CD14-positive monocyte (primary cell): Measurements from ENCODE around the gene PGBD1. TPM values are rescaled to one million over a fixed set of nuclear protein-coding genes. Genes with fewer than 3 reads are reported as not detected.

Experiments used
- DNase-seq, 3 donors: peaks; one replicate each; pipeline ENCODE4 v3.0.0-alpha.2; 2011 to 2022
- H2AFZ ChIP-seq: 2 replicates; pipeline ENCODE4 v1.6.0; 2012; ENCODE audit warnings: mild to moderate bottlenecking, low read depth, low read length, inconsistent platforms; ENCODE audit not compliant: insufficient read depth, poor library complexity, severe bottlenecking
- H3K27ac ChIP-seq, 2 donors: 1 replicate in 1 of 2; 2 replicates in 1 of 2; pipeline ENCODE4 v1.5.1; 2012 to 2013; ENCODE audit warnings: low read length in 2 of 2, control low read depth in 1 of 2, inconsistent platforms in 1 of 2, low read depth in 1 of 2, mild to moderate bottlenecking in 1 of 2
- H3K27me3 ChIP-seq, 2 donors: one replicate each; pipeline versions ENCODE4 v1.6.0 to v1.6.1; 2011 to 2013; ENCODE audit warnings: low read length in 2 of 2; ENCODE audit not compliant: control insufficient read depth in 2 of 2, insufficient read depth in 2 of 2
- H3K36me3 ChIP-seq, 2 donors: replicated peaks in 1 of 2; 1 replicate in 1 of 2; 2 replicates in 1 of 2; pipeline versions ENCODE4 v1.5.1 to v1.6.1; 2012 to 2013; ENCODE audit warnings: low read length in 2 of 2, control low read depth in 1 of 2, inconsistent platforms in 1 of 2, mild to moderate bottlenecking in 1 of 2; ENCODE audit not compliant: insufficient read depth in 2 of 2, control insufficient read depth in 1 of 2
- H3K4me1 ChIP-seq, 2 donors: 1 replicate in 1 of 2; 2 replicates in 1 of 2; pipeline versions ENCODE4 v1.5.1 to v1.6.1; 2012 to 2013; ENCODE audit warnings: low read length in 2 of 2, control low read depth in 1 of 2, inconsistent platforms in 1 of 2, mild to moderate bottlenecking in 1 of 2, moderate library complexity in 1 of 2; ENCODE audit not compliant: insufficient read depth in 2 of 2, control insufficient read depth in 1 of 2
- H3K4me2 ChIP-seq: replicated peaks from 2 replicates; pipeline ENCODE3; 2012; ENCODE audit warnings: low read length, moderate library complexity, mild to moderate bottlenecking; ENCODE audit not compliant: poor library complexity, severe bottlenecking; ENCODE audit errors: extremely low read depth
- H3K4me3 ChIP-seq, 3 experiments: fragments of 200-600 bp in 1 of 3; sonication (generic) in 1 of 3; replicated peaks in 1 of 3; 1 replicate in 2 of 3; 2 replicates in 1 of 3; pipeline ENCODE4 v1.5.1; 2011 to 2013; ENCODE audit warnings: low read length in 3 of 3, mild to moderate bottlenecking in 3 of 3, control low read depth in 2 of 3, low read depth in 2 of 3, inconsistent platforms in 1 of 3, moderate library complexity in 1 of 3
- H3K79me2 ChIP-seq: 2 replicates; pipeline ENCODE4 v1.6.0; 2012; ENCODE audit warnings: mild to moderate bottlenecking, control low read depth, inconsistent platforms, low read length, moderate library complexity; ENCODE audit not compliant: insufficient read depth
- H3K9ac ChIP-seq: 2 replicates; pipeline ENCODE4 v1.6.0; 2017; ENCODE audit warnings: low read length, mild to moderate bottlenecking; ENCODE audit not compliant: insufficient read depth, poor library complexity, severe bottlenecking
- H3K9me3 ChIP-seq, 2 donors: replicated peaks in 1 of 2; 1 replicate in 1 of 2; 2 replicates in 1 of 2; pipeline versions ENCODE4 v1.5.1 to v1.6.1; 2012 to 2013; ENCODE audit warnings: low read length in 2 of 2, control low read depth in 1 of 2; ENCODE audit not compliant: control insufficient read depth in 1 of 2, insufficient read depth in 1 of 2
- H4K20me1 ChIP-seq: 2 replicates; pipeline ENCODE4 v1.6.0; 2012; ENCODE audit warnings: mild to moderate bottlenecking, low read length, control low read depth, moderate library complexity; ENCODE audit not compliant: insufficient read depth
- H3K27ac Mint-ChIP-seq, 7 donors: one replicate each; pipeline ENCODE4 v1.8.0; 2020; ENCODE audit warnings: mild to moderate bottlenecking in 7 of 7, mixed read lengths in 7 of 7, moderate library complexity in 6 of 7, inconsistent platforms in 2 of 7
- H3K27me3 Mint-ChIP-seq, 3 donors: one replicate each; pipeline ENCODE4 v1.8.0; 2021 to 2022; ENCODE audit warnings: low read depth in 3 of 3, mild to moderate bottlenecking in 3 of 3, mixed read lengths in 3 of 3, moderate library complexity in 3 of 3, inconsistent platforms in 1 of 3
- H3K36me3 Mint-ChIP-seq, 2 donors: one replicate each; pipeline ENCODE4 v1.8.0; 2020; ENCODE audit warnings: mixed read lengths in 2 of 2, inconsistent platforms in 1 of 2, mild to moderate bottlenecking in 1 of 2
- H3K4me1 Mint-ChIP-seq: one replicate; pipeline ENCODE4 v1.8.0; 2020; ENCODE audit warnings: mild to moderate bottlenecking, mixed read lengths
- H3K4me3 Mint-ChIP-seq, 2 donors: one replicate each; pipeline ENCODE4 v1.8.0; 2020; ENCODE audit warnings: mild to moderate bottlenecking in 2 of 2, mixed read lengths in 2 of 2, moderate library complexity in 1 of 2
- H3K9me3 Mint-ChIP-seq, 7 donors: one replicate each; pipeline ENCODE4 v1.8.0; 2020 to 2022; ENCODE audit warnings: mixed read lengths in 7 of 7, mild to moderate bottlenecking in 6 of 7, moderate library complexity in 6 of 7, inconsistent platforms in 2 of 7
- CTCF ChIP-seq: fragments of 200-600 bp; IDR thresholded peaks from one replicate; pipeline ENCODE4 v1.8.0; 2022; ENCODE audit warnings: antibody characterized with exemption, mild to moderate bottlenecking
- WGBS: methylation state at CpG from one replicate; pipeline ENCODE4 v1.1.5; 2013; ENCODE audit warnings: missing lambda C conversion rate; ENCODE audit not compliant: insufficient coverage; 5-methylcytosine and 5-hydroxymethylcytosine counted together
- intact Hi-C, 2 donors: fragments of 100-400 bp; cut with micrococcal nuclease; formaldehyde crosslinking; loops; one replicate each; pipeline versions ENCODE4 v1.15.0 to v1.15.1; 2023
- polyA plus RNA-seq, 3 donors: library from polyadenylated mRNA; depleted of rRNA in 1 of 3; unstranded in 2 of 3; stranded (reverse) in 1 of 3; fragments of 300-500 nt in 2 of 3; fragments of >200 nt in 1 of 3; fragmentation: Illumina TruSeq in 2 of 3; gene quantifications; 1 replicate in 2 of 3; 2 replicates in 1 of 3; pipeline ENCODE4 v1.2.3, GENCODE V29; 2012 to 2021

Gene PGBD1
- polyA plus RNA-seq, 3 donors, result 0.15 to 0.36 (median 0.17) TPM

- no peak for TF ChIP-seq CTCF
- no peak for DNase-seq
- Histone ChIP-seq H3K36me3 (no peaks in the 10 kb centered on the region), H3K27ac (no peak overlapping the region), H3K4me2 (no peak overlapping the region), H3K9me3 (peaks cover 4% of the 10 kb centered on the region in 2 donors), H3K27me3 (no peaks in the 10 kb centered on the region), H3K4me3 (no peak overlapping the region), H2AFZ (no peak overlapping the region), H3K79me2 (peaks cover 23% of the 10 kb centered on the region), H4K20me1 (no peaks in the 10 kb centered on the region), H3K4me1 (peaks cover 7 to 9% of the 10 kb centered on the region in 2 donors), H3K9ac (no peak overlapping the region)
- Mint-ChIP-seq H3K27me3 (peaks cover 0 to 5% (median 3%) of the 10 kb centered on the region in 3 donors), H3K9me3 (peaks cover 0 to 11% (median 5%) of the 10 kb centered on the region in 7 donors), H3K4me3 (no peak overlapping the region), H3K27ac (no peak overlapping the region), H3K4me1 (no peaks in the 10 kb centered on the region), H3K36me3 (no peaks in the 10 kb centered on the region)
- intact Hi-C loops, result loop anchor here in 1 of 2 donors (10.0 kb wide), 1 partner anchor 70 kb away; the partner anchor contains the start of gene ZSCAN31
- WGBS, result no CpG with 5 or more reads among the region's 4 CpGs
These were observed 16.5 kb upstream of the PGBD1 start for GRCh38 chr6:28264834-28265401.

- Mint-ChIP-seq H3K4me1 (no peaks in the 10 kb centered on the region), H3K27me3 (peaks cover 0 to 1% (median under 1%) of the 10 kb centered on the region in 3 donors), H3K36me3 (peaks cover 0 to under 1% of the 10 kb centered on the region in 2 donors), H3K27ac (no peak overlapping the region), H3K9me3 (no peaks in the 10 kb centered on the region), H3K4me3 (no peak overlapping the region)
- TF ChIP-seq CTCF, result no peak
- Histone ChIP-seq H3K79me2 (peaks cover 23% of the 10 kb centered on the region), H4K20me1 (no peaks in the 10 kb centered on the region), H3K4me1 (peaks cover 7 to 9% of the 10 kb centered on the region in 2 donors), H3K36me3 (peaks cover 0 to under 1% of the 10 kb centered on the region in 2 donors), H3K9ac (peak overlapping the region; percentile 68), H3K9me3 (no peaks in the 10 kb centered on the region), H3K4me3 (peak overlapping the region; percentile 59 to 95 (median 83)), H3K27me3 (no peaks in the 10 kb centered on the region), H3K4me2 (peak overlapping the region; percentile 92), H3K27ac (peak overlapping the region; percentile 39 to 82), H2AFZ (peak overlapping the region; percentile 85)
- no CpG with 5 or more reads among the region's 5 CpGs for WGBS
- no peak for DNase-seq
- intact Hi-C loops, result loop anchor here in 1 of 2 donors (10.0 kb wide), 1 partner anchor 68 kb away; the partner anchor contains the start of gene ZSCAN31
These were observed 14.8 kb upstream of the PGBD1 start for GRCh38 chr6:28266563-28266961.
